Epithelial cell of proximal tubule (primary cell): ENCODE data around the gene MRS2. TPM values are rescaled to one million over a fixed set of nuclear protein-coding genes. Genes with fewer than 3 reads are reported as not detected.

ENCODE experiments used
- DNase-seq: peaks from one replicate; pipeline ENCODE4 v3.0.0-alpha.2; 2011; ENCODE audit warnings: low read depth
- H3K4me3 ChIP-seq: 2 replicates; pipeline ENCODE4 v1.5.1; 2011; ENCODE audit warnings: low read depth, mild to moderate bottlenecking, low read length
- total RNA-seq: library from RNA; depleted of rRNA; stranded (reverse); fragments of >200 nt; gene quantifications from 2 replicates; pipeline ENCODE4 v1.2.3, GENCODE V29; 2015
- TF ChIP-seq, protein P1 (sequence below): conservative IDR thresholded peaks from 2 replicates; pipeline ENCODE4 v1.5.1; 2012; ENCODE audit warnings: low read depth, mild to moderate bottlenecking, low read length

MRS2 gene
- 38.3 and 56.9 TPM in 2 replicates for total RNA-seq

DNA sequence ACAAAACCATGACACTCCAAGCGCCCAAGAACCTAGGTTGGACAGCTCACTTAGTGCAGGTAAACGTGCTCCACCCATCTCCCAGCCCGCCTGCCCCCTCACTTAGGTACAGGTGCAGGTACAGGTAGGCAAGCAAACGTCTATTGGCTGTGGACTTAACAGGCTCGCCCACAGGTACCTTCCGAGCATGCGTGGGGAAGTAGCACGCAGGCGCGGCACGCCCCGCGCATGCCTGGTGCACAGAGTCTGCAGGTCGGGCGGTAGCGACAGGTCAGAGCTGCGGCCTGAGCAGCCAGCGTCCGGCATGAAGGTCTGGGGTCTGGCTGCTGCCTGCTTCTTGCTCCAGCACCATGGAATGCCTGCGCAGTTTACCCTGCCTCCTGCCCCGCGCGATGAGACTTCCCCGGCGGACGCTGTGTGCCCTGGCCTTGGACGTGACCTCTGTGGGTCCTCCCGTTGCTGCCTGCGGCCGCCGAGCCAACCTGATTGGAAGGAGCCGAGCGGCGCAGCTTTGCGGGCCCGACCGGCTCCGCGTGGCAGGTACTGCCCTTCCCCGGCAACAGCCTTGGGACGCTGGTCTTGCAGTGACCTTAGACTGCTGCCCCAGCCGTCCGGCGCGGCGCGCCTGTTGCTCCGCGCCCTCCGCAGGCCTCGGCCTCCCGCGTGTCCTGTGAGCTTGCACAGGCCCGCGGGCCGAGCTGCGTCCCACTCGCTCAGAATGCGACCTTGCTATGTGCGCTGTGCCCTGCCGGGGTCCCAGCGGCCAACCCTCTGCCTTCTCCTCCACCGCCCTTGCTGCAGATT lies at the start of gene MRS2:
Gene MRS2 (plus strand): TSS at position 240 of the 804 bp plus-strand sequence. CDS start 111 bp downstream, at position 351.
- H3K4me3 ChIP-seq, result peak within 1 kb of the TSS; percentile 95
- no peak for DNase-seq
- TF ChIP-seq, protein P1, sequence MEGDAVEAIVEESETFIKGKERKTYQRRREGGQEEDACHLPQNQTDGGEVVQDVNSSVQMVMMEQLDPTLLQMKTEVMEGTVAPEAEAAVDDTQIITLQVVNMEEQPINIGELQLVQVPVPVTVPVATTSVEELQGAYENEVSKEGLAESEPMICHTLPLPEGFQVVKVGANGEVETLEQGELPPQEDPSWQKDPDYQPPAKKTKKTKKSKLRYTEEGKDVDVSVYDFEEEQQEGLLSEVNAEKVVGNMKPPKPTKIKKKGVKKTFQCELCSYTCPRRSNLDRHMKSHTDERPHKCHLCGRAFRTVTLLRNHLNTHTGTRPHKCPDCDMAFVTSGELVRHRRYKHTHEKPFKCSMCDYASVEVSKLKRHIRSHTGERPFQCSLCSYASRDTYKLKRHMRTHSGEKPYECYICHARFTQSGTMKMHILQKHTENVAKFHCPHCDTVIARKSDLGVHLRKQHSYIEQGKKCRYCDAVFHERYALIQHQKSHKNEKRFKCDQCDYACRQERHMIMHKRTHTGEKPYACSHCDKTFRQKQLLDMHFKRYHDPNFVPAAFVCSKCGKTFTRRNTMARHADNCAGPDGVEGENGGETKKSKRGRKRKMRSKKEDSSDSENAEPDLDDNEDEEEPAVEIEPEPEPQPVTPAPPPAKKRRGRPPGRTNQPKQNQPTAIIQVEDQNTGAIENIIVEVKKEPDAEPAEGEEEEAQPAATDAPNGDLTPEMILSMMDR, result no peak

DNA sequence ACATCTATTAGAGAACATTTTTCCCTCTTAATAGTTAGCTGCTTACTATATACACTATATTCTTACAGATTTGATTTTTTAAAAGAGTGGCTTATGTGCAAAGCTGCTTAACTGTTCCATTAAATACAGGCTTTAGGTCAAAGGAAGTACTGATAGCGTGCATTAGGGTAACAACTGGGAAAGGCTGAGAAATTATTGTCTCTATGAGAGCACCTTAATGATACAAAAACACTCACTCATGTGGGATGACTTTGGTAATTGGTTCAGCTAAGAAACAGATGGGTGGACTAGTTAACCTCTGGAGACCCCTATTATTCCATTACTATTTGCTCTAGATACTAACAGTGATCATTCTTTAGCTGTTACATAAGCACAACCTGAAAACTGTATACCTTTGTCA lies 48.9 kb upstream of the MRS2 start:
- TF ChIP-seq, protein P1, result no peak
- H3K4me3 ChIP-seq, result peak overlapping the region; percentile 64
- no peak for DNase-seq

GRCh38 chr6:24355393-24355792 lies 47.3 kb upstream of the MRS2 start:
- DNase-seq, result no peak
- peak overlapping the region; percentile 64 for H3K4me3 ChIP-seq
- TF ChIP-seq, protein P1, result no peak

DNA sequence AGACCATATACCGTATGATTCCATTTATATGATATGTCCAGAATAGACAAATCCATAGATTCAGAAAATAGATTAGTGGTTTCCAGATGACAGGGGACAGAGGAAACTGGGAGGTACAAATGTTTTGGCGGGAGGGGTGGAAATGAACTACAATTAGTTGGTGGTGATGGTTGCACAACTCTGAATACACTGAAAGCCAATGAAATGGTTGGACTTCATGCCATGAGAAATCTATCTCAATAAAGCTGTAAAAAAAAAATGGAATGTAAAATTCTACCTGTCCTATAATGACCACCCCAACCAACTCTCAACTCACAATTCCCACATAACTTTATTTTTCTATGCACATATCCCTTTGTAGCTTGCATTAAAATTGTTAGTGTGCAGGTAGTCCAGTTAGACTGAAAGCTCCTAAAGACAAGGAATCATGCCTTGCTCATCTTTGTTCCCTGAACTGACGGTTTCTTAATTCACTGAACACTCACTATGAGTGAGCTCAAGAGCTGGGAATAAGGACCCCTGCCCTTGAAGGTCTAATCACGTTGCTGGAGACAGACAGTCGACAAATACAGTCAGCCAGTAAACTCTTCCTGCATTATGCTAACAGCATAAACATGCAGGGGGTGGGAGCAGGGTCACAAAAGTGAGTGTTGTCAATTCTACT lies 46.3 kb upstream of the MRS2 start:
- TF ChIP-seq, protein P1, result no peak
- no peak for DNase-seq
- peak overlapping the region; percentile 64 for H3K4me3 ChIP-seq

DNA sequence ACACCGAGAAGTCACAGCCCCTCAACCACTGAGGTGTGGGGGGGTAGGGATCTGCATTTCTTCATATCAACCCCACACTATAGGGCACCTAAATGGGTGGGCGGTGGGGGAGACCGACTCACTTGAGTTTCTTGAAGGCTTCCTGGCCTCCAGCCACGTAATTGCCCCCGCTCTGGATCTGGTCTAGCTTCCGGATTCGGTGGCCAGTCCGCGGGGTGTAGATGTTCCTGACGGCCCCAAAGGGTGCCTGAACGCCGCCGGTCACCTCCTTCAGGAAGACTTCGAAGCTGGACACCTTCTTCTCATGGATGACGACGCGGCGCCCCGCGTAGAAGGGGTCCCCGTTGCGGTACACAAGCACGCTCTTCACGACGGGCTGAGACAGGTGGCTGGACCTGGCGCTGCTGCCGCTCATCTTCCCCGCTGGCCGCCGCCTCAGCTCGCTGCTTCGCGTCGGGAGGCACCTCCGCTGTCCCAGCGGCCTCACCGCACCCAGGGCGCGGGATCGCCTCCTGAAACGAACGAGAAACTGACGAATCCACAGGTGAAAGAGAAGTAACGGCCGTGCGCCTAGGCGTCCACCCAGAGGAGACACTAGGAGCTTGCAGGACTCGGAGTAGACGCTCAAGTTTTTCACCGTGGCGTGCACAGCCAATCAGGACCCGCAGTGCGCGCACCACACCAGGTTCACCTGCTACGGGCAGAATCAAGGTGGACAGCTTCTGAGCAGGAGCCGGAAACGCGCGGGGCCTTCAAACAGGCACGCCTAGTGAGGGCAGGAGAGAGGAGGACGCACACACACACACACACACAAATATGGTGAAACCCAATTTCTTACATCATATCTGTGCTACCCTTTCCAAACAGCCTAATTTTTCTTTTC lies 45.2 kb upstream of the MRS2 start, which contains the start of gene DCDC2:
Gene DCDC2 (minus strand): TSS at position 724 of the 883 bp plus-strand sequence. CDS start 309 bp downstream, at position 415.
- H3K4me3 ChIP-seq, result peak within 1 kb of the TSS; percentile 64
- DNase-seq, result peak; percentile 44
- TF ChIP-seq, protein P1, result no peak

DNA sequence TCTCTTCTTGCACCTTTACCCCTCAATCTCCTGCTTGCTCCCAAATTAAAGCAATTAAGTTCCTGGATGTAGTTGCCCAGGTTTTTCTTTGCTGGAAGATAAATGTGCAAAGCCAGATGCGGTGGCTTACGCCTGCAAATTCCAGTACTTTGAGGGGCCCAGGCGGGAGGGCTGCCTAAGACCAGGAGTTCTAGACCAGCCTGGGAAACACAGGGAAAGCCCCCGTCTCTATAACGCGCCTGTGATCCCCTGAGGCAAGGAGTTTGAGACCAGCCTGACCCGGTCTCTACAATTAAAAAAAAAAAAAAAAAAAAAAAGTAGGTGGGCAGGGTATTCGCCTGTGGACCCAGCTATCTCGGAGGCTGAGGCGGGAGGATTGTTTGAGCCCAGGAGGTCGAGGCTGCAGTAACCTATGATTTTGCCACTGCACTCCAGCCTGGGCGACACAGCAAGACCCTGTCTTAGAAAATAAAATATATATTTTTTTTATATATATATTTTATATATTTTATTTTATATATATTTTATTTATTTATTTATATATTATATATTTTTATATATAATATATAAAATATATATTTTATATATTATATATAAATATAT lies 44.4 kb upstream of the MRS2 start:
- peak overlapping the region; percentile 64 for H3K4me3 ChIP-seq
- DNase-seq, result no peak
- TF ChIP-seq, protein P1, result no peak
